ENCODE measurements around the gene WNT8B. TPM values are rescaled to one million over a fixed set of nuclear protein-coding genes. Genes with fewer than 3 reads are reported as not detected.

Gene WNT8B
- total RNA-seq, 1 experiment from 2014 or later = not detected

- BruUV-seq (replicated peaks) = no TSS peak
These were observed 13.9 kb upstream of the WNT8B start for GRCh38 chr10:100448951-100449350.

GRCh38 chr10:100468322-100468721 lies 5.5 kb downstream of the WNT8B start:
- in situ Hi-C loops (cut with HindIII; ENCODE audit: low pct_unique_long_range_greater_than_20kb, low sequenced_read_pairs) = no loop called here
- Histone ChIP-seq H3K4me3 (ENCODE audit: low read depth in 2 of 2, low read length in 2 of 2) (no peak overlapping the region), H3K27ac (ENCODE audit: low read length) (no peak overlapping the region), H3K9me3 (ENCODE audit: control insufficient read depth, insufficient read depth, low read depth, low read length) (no peaks in the 10 kb centered on the region), H3K4me1 (ENCODE audit: control insufficient read depth, insufficient read depth, low read length) (no peaks in the 10 kb centered on the region), H3K36me3 (ENCODE audit: control insufficient read depth, insufficient read depth, low read length) (no peaks in the 10 kb centered on the region; the same call in 1 of the 2 replicates), H3K27me3 (ENCODE audit: control insufficient read depth, insufficient read depth, low read length) (peaks cover 45% of the 10 kb centered on the region)
- intact Hi-C loops (cut with micrococcal nuclease; ENCODE audit: unreplicated experiment) = no loop called here
- ChIA-PET CTCF (interaction anchor here (0.5 to 1.0 kb wide), 3 partner anchors 28 to 302 kb away, joined by 3 to 4 read pairs (median 4); no protein-coding TSS in a partner anchor), POLR2A (no interaction called here)
- TF ChIP-seq CTCF (IDR thresholded peaks at IDR 0.05) (no peak), SIN3A (IDR thresholded peaks at IDR 0.05; ENCODE audit: borderline replicate concordance, insufficient read depth, low read depth, low read length) (no peak), POLR2AphosphoS5 (IDR thresholded peaks at IDR 0.05; ENCODE audit: low read depth, low read length) (no peak), TCF7L2 (IDR thresholded peaks at IDR 0.05; ENCODE audit: low read depth, low read length) (no peak), REST (IDR thresholded peaks at IDR 0.05; ENCODE audit: insufficient read depth in 1 of 2, low read depth in 2 of 2, low read length in 1 of 2) (no peak)
- ATAC-seq (no peak), DNase-seq (ENCODE audit: low read depth, low spot score) (no peak)
- BruUV-seq (replicated peaks) = no TSS peak

More at GRCh38 chr10:100448951-100449350, 13.9 kb upstream of the WNT8B start:
- Histone ChIP-seq H3K27ac (ENCODE audit: low read length) (no peak overlapping the region), H3K4me1 (ENCODE audit: control insufficient read depth, insufficient read depth, low read length) (no peaks in the 10 kb centered on the region), H3K4me3 (ENCODE audit: low read depth in 2 of 2, low read length in 2 of 2) (no peak overlapping the region), H3K27me3 (ENCODE audit: control insufficient read depth, insufficient read depth, low read length) (peaks cover 12% of the 10 kb centered on the region), H3K9me3 (ENCODE audit: control insufficient read depth, insufficient read depth, low read depth, low read length) (no peaks in the 10 kb centered on the region), H3K36me3 (ENCODE audit: control insufficient read depth, insufficient read depth, low read length) (no peaks in the 10 kb centered on the region)
- ChIA-PET POLR2A (no interaction called here), CTCF (no interaction called here)
- ATAC-seq (no peak), DNase-seq (ENCODE audit: low read depth, low spot score) (no peak)
- intact Hi-C loops (cut with micrococcal nuclease; ENCODE audit: unreplicated experiment) (no loop called here), in situ Hi-C loops (cut with HindIII; ENCODE audit: low pct_unique_long_range_greater_than_20kb, low sequenced_read_pairs) (no loop called here)
- TF ChIP-seq CTCF (IDR thresholded peaks at IDR 0.05) = no peak
- TF ChIP-seq TCF7L2 (IDR thresholded peaks at IDR 0.05; ENCODE audit: low read depth, low read length) = no peak
- TF ChIP-seq SIN3A (IDR thresholded peaks at IDR 0.05; ENCODE audit: borderline replicate concordance, insufficient read depth, low read depth, low read length) = no peak
- no peak for TF ChIP-seq REST (IDR thresholded peaks at IDR 0.05; ENCODE audit: insufficient read depth in 1 of 2, low read depth in 2 of 2, low read length in 1 of 2)
- TF ChIP-seq POLR2AphosphoS5 (IDR thresholded peaks at IDR 0.05; ENCODE audit: low read depth, low read length) = no peak

Measured in Panc1 (cell line).